GM13977 (cell line): ENCODE results near the gene CLDN5.

ENCODE experiments used
- DNase-seq: peaks from one replicate; pipeline ENCODE4 v3.0.0; 2012; ENCODE audit warnings: low spot score
- in situ Hi-C: fragments of 300-500 bp; cut with MboI; formaldehyde crosslinking; loops from one replicate; pipeline ENCODE4 v1.12.0; 2022; ENCODE audit warnings: low sequenced_read_pairs, low pct_unique_long_range_greater_than_20kb, mixed read lengths, inconsistent platforms; ENCODE audit not compliant: unreplicated experiment
- TF ChIP-seq, protein P1 (sequence below): IDR thresholded peaks from 2 replicates; pipeline ENCODE4 v1.5.1; 2012; ENCODE audit warnings: mild to moderate bottlenecking, control low read depth; ENCODE audit not compliant: insufficient read depth; ENCODE audit errors: extremely low read depth, missing control alignments

CLDN5 gene

DNA sequence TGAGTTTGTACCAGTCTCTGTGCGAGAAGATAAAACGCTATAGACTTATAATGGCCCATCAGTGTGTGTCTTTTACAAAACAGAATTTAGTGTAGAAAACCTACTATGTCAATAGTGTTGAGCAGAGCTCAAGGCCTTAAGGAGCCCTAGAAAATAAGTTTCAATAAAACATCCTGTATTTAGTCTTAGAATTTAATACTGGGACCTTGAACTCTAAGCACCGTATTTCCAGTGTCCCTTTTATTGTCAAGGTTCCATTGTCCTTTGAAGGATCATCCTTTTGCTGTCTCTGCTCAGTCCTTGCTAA, 27.9 kb downstream of the CLDN5 start:
- in situ Hi-C loops: no loop called here
- TF ChIP-seq, protein P1, sequence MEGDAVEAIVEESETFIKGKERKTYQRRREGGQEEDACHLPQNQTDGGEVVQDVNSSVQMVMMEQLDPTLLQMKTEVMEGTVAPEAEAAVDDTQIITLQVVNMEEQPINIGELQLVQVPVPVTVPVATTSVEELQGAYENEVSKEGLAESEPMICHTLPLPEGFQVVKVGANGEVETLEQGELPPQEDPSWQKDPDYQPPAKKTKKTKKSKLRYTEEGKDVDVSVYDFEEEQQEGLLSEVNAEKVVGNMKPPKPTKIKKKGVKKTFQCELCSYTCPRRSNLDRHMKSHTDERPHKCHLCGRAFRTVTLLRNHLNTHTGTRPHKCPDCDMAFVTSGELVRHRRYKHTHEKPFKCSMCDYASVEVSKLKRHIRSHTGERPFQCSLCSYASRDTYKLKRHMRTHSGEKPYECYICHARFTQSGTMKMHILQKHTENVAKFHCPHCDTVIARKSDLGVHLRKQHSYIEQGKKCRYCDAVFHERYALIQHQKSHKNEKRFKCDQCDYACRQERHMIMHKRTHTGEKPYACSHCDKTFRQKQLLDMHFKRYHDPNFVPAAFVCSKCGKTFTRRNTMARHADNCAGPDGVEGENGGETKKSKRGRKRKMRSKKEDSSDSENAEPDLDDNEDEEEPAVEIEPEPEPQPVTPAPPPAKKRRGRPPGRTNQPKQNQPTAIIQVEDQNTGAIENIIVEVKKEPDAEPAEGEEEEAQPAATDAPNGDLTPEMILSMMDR: no peak
- no peak for DNase-seq

DNA sequence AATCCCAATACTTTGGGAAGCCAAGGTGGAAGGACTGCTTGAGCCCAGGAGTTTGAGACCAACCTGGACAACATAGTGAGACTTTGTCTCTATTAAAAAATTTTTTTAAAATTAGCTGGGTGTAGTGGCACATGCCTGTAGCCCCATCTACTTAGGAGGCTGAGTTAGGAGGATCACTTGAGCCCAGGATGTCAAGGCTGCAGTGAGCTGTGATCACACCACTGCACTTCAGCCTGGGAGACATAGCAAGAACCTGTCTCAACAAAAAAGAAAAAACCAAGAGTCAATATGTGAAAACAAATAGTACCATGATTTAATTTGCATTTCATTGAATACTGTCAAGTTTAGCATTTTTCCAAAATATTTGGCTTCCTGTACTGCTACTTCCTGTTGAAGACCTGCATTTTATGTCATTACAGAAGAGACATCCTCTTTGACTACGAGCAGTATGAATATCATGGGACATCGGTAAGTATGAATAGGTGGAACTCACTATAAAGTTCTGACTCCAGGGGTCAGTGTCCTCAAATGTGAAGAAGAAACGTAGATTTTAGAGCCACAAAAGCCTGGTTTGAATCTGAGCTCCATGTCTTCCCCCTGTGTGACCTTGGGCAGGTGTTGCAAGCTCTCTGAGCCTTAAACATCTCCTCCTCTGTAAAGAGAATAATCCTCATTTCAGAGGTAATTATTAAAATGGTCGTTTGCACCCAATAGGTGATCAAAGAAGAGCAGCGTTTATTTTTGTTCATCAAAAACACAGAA, 28.5 kb downstream of the CLDN5 start:
- TF ChIP-seq, protein P1: peak; percentile 8
- in situ Hi-C loops: no loop called here
- DNase-seq: no peak

DNA sequence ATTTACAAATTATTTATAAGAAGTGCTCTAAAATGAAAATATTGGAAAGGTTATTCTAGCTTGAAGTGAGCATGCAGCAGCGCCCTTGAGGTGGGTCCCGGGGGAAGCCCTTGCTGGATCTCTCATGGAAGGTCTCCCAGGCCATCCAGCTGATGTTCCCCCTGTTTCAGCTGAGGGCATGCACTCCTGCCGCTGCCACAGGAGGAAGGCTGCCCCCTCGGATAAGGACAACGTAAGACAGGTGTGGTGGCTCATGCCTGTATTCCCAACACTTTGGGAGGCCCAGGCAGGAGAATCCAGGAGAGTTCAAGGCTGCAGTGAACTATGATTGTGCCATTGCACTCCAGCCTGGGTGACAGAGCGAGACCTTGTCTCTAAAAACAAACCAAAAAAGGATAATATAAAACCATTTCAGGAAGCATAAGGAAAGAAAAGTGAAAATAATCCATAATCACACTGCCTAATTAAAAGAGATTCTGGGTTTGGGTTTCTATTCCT, 29.5 kb downstream of the CLDN5 start:
- in situ Hi-C loops: no loop called here
- TF ChIP-seq, protein P1: no peak

DNA sequence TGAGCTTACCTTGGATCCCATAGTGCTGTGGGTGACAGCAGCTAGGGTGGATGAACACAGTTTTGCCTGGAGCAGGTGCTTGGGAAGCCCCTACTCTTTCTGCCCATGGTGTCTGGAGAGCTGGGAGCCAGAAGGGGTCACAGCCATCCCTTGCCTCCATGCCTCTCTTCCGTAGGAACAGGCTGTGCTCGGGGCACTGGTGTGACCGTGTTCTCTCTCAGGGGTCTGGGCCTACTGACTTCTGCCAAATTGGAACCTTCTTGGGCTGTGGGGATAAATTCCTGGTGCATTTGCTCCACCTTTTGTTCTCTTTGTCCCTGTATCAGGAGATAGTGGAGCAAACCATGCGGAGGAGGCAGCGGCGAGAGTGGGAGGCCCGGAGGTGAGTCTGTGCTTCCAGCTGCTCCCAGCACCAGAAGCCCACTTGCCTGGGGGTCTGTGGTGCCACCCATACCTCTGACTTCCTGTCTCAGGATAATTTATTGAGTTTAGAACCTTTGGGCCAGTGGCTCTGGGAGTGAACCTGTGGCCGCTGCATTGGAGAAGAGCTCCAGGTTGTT, 30.1 kb downstream of the CLDN5 start:
- TF ChIP-seq, protein P1: no peak
- in situ Hi-C loops: no loop called here
- no peak for DNase-seq

More for the DNA sequence above, 29.5 kb downstream of the CLDN5 start:
- no peak for DNase-seq

DNA sequence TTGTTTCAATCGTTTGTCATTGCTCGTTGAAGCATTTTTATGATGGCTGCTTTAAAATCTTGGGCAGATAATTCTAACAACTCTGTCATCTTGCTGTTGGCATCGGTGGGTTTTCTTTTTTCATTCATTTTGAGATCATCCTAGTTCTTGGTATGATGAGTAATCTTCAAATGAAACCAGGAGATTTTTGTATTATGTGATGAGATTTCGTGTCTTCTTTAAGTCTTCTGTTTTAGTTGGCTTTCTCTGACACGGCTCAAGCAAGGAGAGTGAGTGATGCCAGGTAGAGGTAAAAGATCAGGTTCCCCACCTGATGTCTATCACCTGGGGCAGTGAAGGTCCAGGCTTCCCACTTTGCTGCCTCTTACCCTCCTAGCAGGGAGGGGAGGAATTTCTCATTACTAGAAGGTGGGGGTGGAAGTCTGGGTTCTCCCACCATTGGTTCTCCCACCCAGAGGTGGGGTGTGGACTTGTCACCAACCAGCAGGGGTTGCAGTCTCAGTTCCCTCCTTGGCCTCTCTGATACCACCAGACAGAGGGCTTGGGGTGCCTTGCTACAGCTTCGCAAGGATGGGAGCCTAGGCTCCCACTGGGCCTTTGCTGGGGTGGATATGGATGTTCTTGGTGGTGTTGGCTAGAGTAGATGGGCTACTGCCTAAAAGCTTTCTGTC, 31.6 kb downstream of the CLDN5 start:
- TF ChIP-seq, protein P1: no peak
- in situ Hi-C loops: no loop called here

DNA sequence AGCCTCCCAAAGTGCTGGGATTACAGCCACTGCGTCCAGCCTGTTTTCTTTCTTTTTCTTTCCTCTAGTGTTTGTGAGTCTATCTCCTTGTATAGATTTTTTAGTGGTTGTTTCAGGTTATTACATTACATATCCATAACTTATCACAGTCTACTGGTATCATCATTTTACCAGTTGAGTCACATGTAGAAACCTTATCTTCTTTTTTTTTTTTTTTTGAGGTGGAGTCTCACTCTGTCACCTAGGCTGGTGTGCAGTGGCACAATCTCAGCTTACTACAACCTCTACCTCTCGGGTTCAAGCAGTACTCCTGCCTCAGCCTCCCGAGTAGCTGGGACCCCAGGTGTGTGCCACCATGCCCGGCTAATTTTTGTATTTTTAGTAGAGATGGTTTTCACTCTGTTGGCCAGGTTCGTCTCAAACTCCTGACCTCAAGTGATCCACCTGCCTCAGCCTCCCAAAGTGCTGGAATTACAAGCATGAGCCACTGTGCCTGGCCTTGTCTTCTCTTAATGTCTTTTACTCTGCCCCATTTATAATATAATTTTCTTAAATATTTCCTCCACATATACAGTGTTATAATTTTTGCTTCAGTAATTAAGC, 33.5 kb downstream of the CLDN5 start:
- no peak for DNase-seq
- in situ Hi-C loops: no loop called here
- TF ChIP-seq, protein P1: no peak

More for the DNA sequence above, 31.6 kb downstream of the CLDN5 start:
- DNase-seq: no peak
